Heart left ventricle (tissue), 13 donors: ENCODE measurements around the gene AJAP1.

ENCODE experiments used
- POLR2A ChIP-seq, 2 donors: fragments of 450-650 bp; IDR thresholded peaks; one replicate each; pipeline ENCODE4 v1.6.1; 2017; ENCODE audit warnings: antibody characterized with exemption in 2 of 2, mild to moderate bottlenecking in 2 of 2, moderate library complexity in 2 of 2
- TF ChIP-seq, protein P1 (sequence below), 12 donors: fragments of 200-600 bp; sonication (generic) in 4 of 12; IDR thresholded peaks; one replicate each; pipeline versions ENCODE4 v1.5.0 to v1.8.0; 2018 to 2022; ENCODE audit warnings: antibody characterized with exemption in 12 of 12, mild to moderate bottlenecking in 5 of 12
- donor health status: ischemic (EF 13 %, LVEDD 7.1; RV severe dilation, severe dysfunction).
- donor health status: DM: no; HTN: yes; CAD: no.
- donor health status: DM: no; HTN: no; CAD: no.
- donor health status: ischemic (EF 25% LVEDD 6.9; RV normal size, moderate dysfunction).
- donor health status: ischemic (EF 25% LVEDD 5.7; RV mildly dilated, moderate dysfunction).
- donor health status: ischemic (EF 35%, LVEDD 5.7; RV mildly dilated, moderate dysfunction).
- donor health status: nonischemic (EF 11% LVEDD 7.7; RV severe dilation, severe dysfunction).
- donor health status: DM: yes; HTN: yes; CAD: no.
- donor health status: PGD.
- donor health status: ischemic (EF 29% LVEDD 5.4; RV normal size, mild dysfunction).
- donor health status: nonischemic (EF 23%, LVEDD 6.1; RV moderate dilation, normal function).

GRCh38 chr1:4734219-4734618 lies 79.8 kb downstream of the AJAP1 start:
- TF ChIP-seq, protein P1, sequence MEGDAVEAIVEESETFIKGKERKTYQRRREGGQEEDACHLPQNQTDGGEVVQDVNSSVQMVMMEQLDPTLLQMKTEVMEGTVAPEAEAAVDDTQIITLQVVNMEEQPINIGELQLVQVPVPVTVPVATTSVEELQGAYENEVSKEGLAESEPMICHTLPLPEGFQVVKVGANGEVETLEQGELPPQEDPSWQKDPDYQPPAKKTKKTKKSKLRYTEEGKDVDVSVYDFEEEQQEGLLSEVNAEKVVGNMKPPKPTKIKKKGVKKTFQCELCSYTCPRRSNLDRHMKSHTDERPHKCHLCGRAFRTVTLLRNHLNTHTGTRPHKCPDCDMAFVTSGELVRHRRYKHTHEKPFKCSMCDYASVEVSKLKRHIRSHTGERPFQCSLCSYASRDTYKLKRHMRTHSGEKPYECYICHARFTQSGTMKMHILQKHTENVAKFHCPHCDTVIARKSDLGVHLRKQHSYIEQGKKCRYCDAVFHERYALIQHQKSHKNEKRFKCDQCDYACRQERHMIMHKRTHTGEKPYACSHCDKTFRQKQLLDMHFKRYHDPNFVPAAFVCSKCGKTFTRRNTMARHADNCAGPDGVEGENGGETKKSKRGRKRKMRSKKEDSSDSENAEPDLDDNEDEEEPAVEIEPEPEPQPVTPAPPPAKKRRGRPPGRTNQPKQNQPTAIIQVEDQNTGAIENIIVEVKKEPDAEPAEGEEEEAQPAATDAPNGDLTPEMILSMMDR (IDR thresholded peaks at IDR 0.05): no peak
- TF ChIP-seq POLR2A (IDR thresholded peaks at IDR 0.05): no peak
